ENCODE results near the gene DAB2IP. TPM values are rescaled to one million over a fixed set of nuclear protein-coding genes. Genes with fewer than 3 reads are reported as not detected.

The DAB2IP gene
- total RNA-seq, 2 experiments from 2014 or later: 0.06 TPM; not detected in 1

GRCh38 chr9:121827251-121827967, 176.0 kb downstream of the DAB2IP start:
- Histone ChIP-seq H3K36me3 (ENCODE audit: insufficient read depth, low read length) (no peaks in the 10 kb centered on the region), H3K9me3 (ENCODE audit: control insufficient read depth in 1 of 2, insufficient read depth in 1 of 2, low read length in 2 of 2) (no peaks in the 10 kb centered on the region), H3K27ac (ENCODE audit: low read depth in 1 of 2, low read length in 2 of 2) (no peak overlapping the region), H3K27me3 (ENCODE audit: control insufficient read depth in 1 of 2, insufficient read depth in 2 of 2, low read length in 2 of 2) (no peaks in the 10 kb centered on the region), H3K4me3 (ENCODE audit: low read length) (no peak overlapping the region), H3K4me1 (ENCODE audit: insufficient read depth, low read length) (no peaks in the 10 kb centered on the region)
- no peak overlapping the region for H3K27ac Mint-ChIP-seq
- no peak for ATAC-seq (ENCODE audit: poor library complexity)
- ChIA-PET CTCF (no interaction called here), POLR2A (no interaction called here)
- H3K36me3 Mint-ChIP-seq (ENCODE audit: low read depth): no peaks in the 10 kb centered on the region
- H3K4me1 Mint-ChIP-seq (ENCODE audit: low read depth): no peaks in the 10 kb centered on the region
- no peaks in the 10 kb centered on the region for H3K27me3 Mint-ChIP-seq
- no peak overlapping the region for H3K4me3 Mint-ChIP-seq
- TF ChIP-seq CTCF (IDR thresholded peaks at IDR 0.05): no peak
- intact Hi-C loops (cut with DNase I, micrococcal nuclease): no loop called here
- no peak for DNase-seq
- no peaks in the 10 kb centered on the region for H3K9me3 Mint-ChIP-seq

- Histone ChIP-seq H3K4me3 (ENCODE audit: low read length) (no peak overlapping the region), H3K36me3 (ENCODE audit: insufficient read depth, low read length) (no peaks in the 10 kb centered on the region), H3K27ac (ENCODE audit: low read depth in 1 of 2, low read length in 2 of 2) (no peak overlapping the region), H3K27me3 (ENCODE audit: control insufficient read depth in 1 of 2, insufficient read depth in 2 of 2, low read length in 2 of 2) (no peaks in the 10 kb centered on the region), H3K4me1 (ENCODE audit: insufficient read depth, low read length) (no peaks in the 10 kb centered on the region), H3K9me3 (ENCODE audit: control insufficient read depth in 1 of 2, insufficient read depth in 1 of 2, low read length in 2 of 2) (no peaks in the 10 kb centered on the region)
- intact Hi-C loops (cut with DNase I, micrococcal nuclease): no loop called here
- Mint-ChIP-seq H3K27me3 (no peaks in the 10 kb centered on the region), H3K36me3 (ENCODE audit: low read depth) (no peaks in the 10 kb centered on the region), H3K4me3 (no peak overlapping the region), H3K9me3 (no peaks in the 10 kb centered on the region), H3K4me1 (ENCODE audit: low read depth) (no peaks in the 10 kb centered on the region), H3K27ac (no peak overlapping the region)
- ChIA-PET CTCF (no interaction called here), POLR2A (no interaction called here)
- TF ChIP-seq CTCF (IDR thresholded peaks at IDR 0.05): no peak
- DNase-seq (no peak), ATAC-seq (ENCODE audit: poor library complexity) (no peak)
Measured at GRCh38 chr9:121830441-121831140, 179.2 kb downstream of the DAB2IP start.

GRCh38 chr9:121831869-121832268, 180.4 kb downstream of the DAB2IP start:
- TF ChIP-seq CTCF (IDR thresholded peaks at IDR 0.05): no peak
- H3K27me3 Mint-ChIP-seq: no peaks in the 10 kb centered on the region
- CTCF ChIA-PET: no interaction called here
- H3K9me3 Mint-ChIP-seq: no peaks in the 10 kb centered on the region
- ATAC-seq (ENCODE audit: poor library complexity) (no peak), DNase-seq (no peak)
- intact Hi-C loops (cut with DNase I, micrococcal nuclease): no loop called here
- H3K4me3 ChIP-seq (ENCODE audit: low read length): no peak overlapping the region
- H3K36me3 Mint-ChIP-seq (ENCODE audit: low read depth): no peaks in the 10 kb centered on the region
- POLR2A ChIA-PET: no interaction called here
- H3K4me1 Mint-ChIP-seq (ENCODE audit: low read depth): no peaks in the 10 kb centered on the region
- H3K27me3 ChIP-seq (ENCODE audit: control insufficient read depth in 1 of 2, insufficient read depth in 2 of 2, low read length in 2 of 2): no peaks in the 10 kb centered on the region
- no peak overlapping the region for H3K4me3 Mint-ChIP-seq
- H3K4me1 ChIP-seq (ENCODE audit: insufficient read depth, low read length): no peaks in the 10 kb centered on the region
- H3K36me3 ChIP-seq (ENCODE audit: insufficient read depth, low read length): no peaks in the 10 kb centered on the region
- H3K27ac ChIP-seq (ENCODE audit: low read depth in 1 of 2, low read length in 2 of 2): no peak overlapping the region
- H3K9me3 ChIP-seq (ENCODE audit: control insufficient read depth in 1 of 2, insufficient read depth in 1 of 2, low read length in 2 of 2): no peaks in the 10 kb centered on the region
- no peak overlapping the region for H3K27ac Mint-ChIP-seq

All from CD4-positive, alpha-beta T cell (primary cell).